Measurements from ENCODE around the gene DNAI4. TPM values are rescaled to one million over a fixed set of nuclear protein-coding genes. Genes with fewer than 3 reads are reported as not detected.
"Not testable (repeated sequence)": the region's sequence is repeated elsewhere in the genome, so short reads cannot be mapped to it uniquely, and the experiment has no call there.

The DNAI4 gene
- total RNA-seq, 2 experiments from 2014 or later: 3.1 to 4.2 TPM

- POLR2A ChIA-PET: no interaction called here
- no peak overlapping the region for H3K27ac Mint-ChIP-seq
- H3K4me1 Mint-ChIP-seq: peaks cover 12% of the 10 kb centered on the region
- no peak overlapping the region for H3K4me3 Mint-ChIP-seq
- no peaks in the 10 kb centered on the region for H3K27me3 Mint-ChIP-seq
- H3K9me3 Mint-ChIP-seq: peaks cover 6% of the 10 kb centered on the region
- ATAC-seq (ENCODE audit: low read depth) (no peak), DNase-seq (no peak)
- peaks cover 19% of the 10 kb centered on the region for H3K36me3 Mint-ChIP-seq
These were observed 5.6 kb downstream of the DNAI4 start for GRCh38 chr1:66919063-66919462.

- H3K36me3 Mint-ChIP-seq: peaks cover 19% of the 10 kb centered on the region
- no peak overlapping the region for H3K4me3 Mint-ChIP-seq
- no peak for DNase-seq
- no peaks in the 10 kb centered on the region for H3K27me3 Mint-ChIP-seq
- no peak overlapping the region for H3K27ac Mint-ChIP-seq
- H3K9me3 Mint-ChIP-seq: peaks cover 6% of the 10 kb centered on the region
- ATAC-seq (ENCODE audit: low read depth): no peak
- H3K4me1 Mint-ChIP-seq: peaks cover 4% of the 10 kb centered on the region
- POLR2A ChIA-PET: no interaction called here
These were observed 7.2 kb downstream of the DNAI4 start for GRCh38 chr1:66917476-66917875.

GRCh38 chr1:66916320-66916719, 8.3 kb downstream of the DNAI4 start:
- Mint-ChIP-seq H3K36me3 (peaks cover 19% of the 10 kb centered on the region), H3K4me3 (no peak overlapping the region), H3K27ac (no peak overlapping the region), H3K27me3 (no peaks in the 10 kb centered on the region), H3K9me3 (peaks cover 6% of the 10 kb centered on the region), H3K4me1 (no peaks in the 10 kb centered on the region)
- no peak for DNase-seq
- POLR2A ChIA-PET: no interaction called here
- ATAC-seq (ENCODE audit: low read depth): no peak

GRCh38 chr1:66915203-66915602, 9.5 kb downstream of the DNAI4 start:
- DNase-seq; ATAC-seq (ENCODE audit: low read depth); H3K27me3 Mint-ChIP-seq; H3K4me3 Mint-ChIP-seq; H3K4me1 Mint-ChIP-seq; H3K27ac Mint-ChIP-seq; H3K9me3 Mint-ChIP-seq: not testable (repeated sequence)
- peaks cover 16% of the 10 kb centered on the region for H3K36me3 Mint-ChIP-seq
- POLR2A ChIA-PET: interaction anchor here (0.9 kb wide), 1 partner anchor 8 kb away, joined by 3 read pairs; no protein-coding TSS in a partner anchor

GRCh38 chr1:66893712-66894111, 30.9 kb downstream of the DNAI4 start:
- H3K27ac Mint-ChIP-seq: no peak overlapping the region
- POLR2A ChIA-PET: no interaction called here
- no peak for DNase-seq
- H3K36me3 Mint-ChIP-seq: no peaks in the 10 kb centered on the region
- no peaks in the 10 kb centered on the region for H3K4me1 Mint-ChIP-seq
- no peaks in the 10 kb centered on the region for H3K9me3 Mint-ChIP-seq
- H3K4me3 Mint-ChIP-seq: no peak overlapping the region
- no peak for ATAC-seq (ENCODE audit: low read depth)
- H3K27me3 Mint-ChIP-seq: peaks cover 5% of the 10 kb centered on the region

- no peaks in the 10 kb centered on the region for H3K36me3 Mint-ChIP-seq
- no peaks in the 10 kb centered on the region for H3K9me3 Mint-ChIP-seq
- POLR2A ChIA-PET: no interaction called here
- H3K4me3 Mint-ChIP-seq: no peak overlapping the region
- H3K4me1 Mint-ChIP-seq: no peaks in the 10 kb centered on the region
- H3K27ac Mint-ChIP-seq: no peak overlapping the region
- DNase-seq (no peak), ATAC-seq (ENCODE audit: low read depth) (no peak)
- peaks cover 5% of the 10 kb centered on the region for H3K27me3 Mint-ChIP-seq
These were observed 34.0 kb downstream of the DNAI4 start for GRCh38 chr1:66890621-66891020.

- H3K27ac Mint-ChIP-seq: no peak overlapping the region
- H3K4me3 Mint-ChIP-seq: no peak overlapping the region
- no peaks in the 10 kb centered on the region for H3K36me3 Mint-ChIP-seq
- no peaks in the 10 kb centered on the region for H3K9me3 Mint-ChIP-seq
- DNase-seq (no peak), ATAC-seq (ENCODE audit: low read depth) (no peak)
- H3K27me3 Mint-ChIP-seq: peaks cover 3% of the 10 kb centered on the region
- H3K4me1 Mint-ChIP-seq: no peaks in the 10 kb centered on the region
- POLR2A ChIA-PET: no interaction called here
These were observed 35.6 kb downstream of the DNAI4 start for GRCh38 chr1:66889030-66889429.

GRCh38 chr1:66876664-66877063, 48.0 kb downstream of the DNAI4 start:
- H3K9me3 Mint-ChIP-seq: peaks cover 7% of the 10 kb centered on the region
- H3K4me1 Mint-ChIP-seq: no peaks in the 10 kb centered on the region
- no peak for DNase-seq
- H3K27me3 Mint-ChIP-seq: peaks cover 3% of the 10 kb centered on the region
- no peaks in the 10 kb centered on the region for H3K36me3 Mint-ChIP-seq
- POLR2A ChIA-PET: no interaction called here
- no peak overlapping the region for H3K27ac Mint-ChIP-seq
- no peak overlapping the region for H3K4me3 Mint-ChIP-seq
- no peak for ATAC-seq (ENCODE audit: low read depth)

GRCh38 chr1:66873111-66873510, 51.5 kb downstream of the DNAI4 start:
- no peaks in the 10 kb centered on the region for H3K9me3 Mint-ChIP-seq
- POLR2A ChIA-PET: no interaction called here
- H3K4me1 Mint-ChIP-seq: no peaks in the 10 kb centered on the region
- ATAC-seq (ENCODE audit: low read depth): no peak
- H3K4me3 Mint-ChIP-seq: no peak overlapping the region
- H3K27me3 Mint-ChIP-seq: peaks cover 3% of the 10 kb centered on the region
- no peaks in the 10 kb centered on the region for H3K36me3 Mint-ChIP-seq
- no peak overlapping the region for H3K27ac Mint-ChIP-seq
- DNase-seq: no peak

GRCh38 chr1:66872024-66872423, 52.6 kb downstream of the DNAI4 start:
- H3K4me3 Mint-ChIP-seq; H3K27ac Mint-ChIP-seq; DNase-seq; H3K36me3 Mint-ChIP-seq; H3K27me3 Mint-ChIP-seq; H3K9me3 Mint-ChIP-seq; POLR2A ChIA-PET; H3K4me1 Mint-ChIP-seq; ATAC-seq (ENCODE audit: low read depth): not testable (repeated sequence)

GRCh38 chr1:66867501-66867900, 57.2 kb downstream of the DNAI4 start:
- Mint-ChIP-seq H3K9me3 (no peaks in the 10 kb centered on the region), H3K4me1 (no peaks in the 10 kb centered on the region), H3K4me3 (no peak overlapping the region), H3K36me3 (no peaks in the 10 kb centered on the region), H3K27me3 (no peaks in the 10 kb centered on the region), H3K27ac (no peak overlapping the region)
- DNase-seq (no peak), ATAC-seq (ENCODE audit: low read depth) (no peak)
- POLR2A ChIA-PET: no interaction called here

GRCh38 chr1:66860529-66860928, 64.1 kb downstream of the DNAI4 start:
- H3K27ac Mint-ChIP-seq: no peak overlapping the region
- no peaks in the 10 kb centered on the region for H3K4me1 Mint-ChIP-seq
- no peak overlapping the region for H3K4me3 Mint-ChIP-seq
- H3K36me3 Mint-ChIP-seq: no peaks in the 10 kb centered on the region
- no peaks in the 10 kb centered on the region for H3K9me3 Mint-ChIP-seq
- POLR2A ChIA-PET: no interaction called here
- H3K27me3 Mint-ChIP-seq: peaks cover 2% of the 10 kb centered on the region
- ATAC-seq (ENCODE audit: low read depth) (no peak), DNase-seq (no peak)

GRCh38 chr1:66853379-66853778, 71.3 kb downstream of the DNAI4 start:
- H3K4me1 Mint-ChIP-seq: no peaks in the 10 kb centered on the region
- no peak overlapping the region for H3K4me3 Mint-ChIP-seq
- H3K9me3 Mint-ChIP-seq: peaks cover 6% of the 10 kb centered on the region
- POLR2A ChIA-PET: no interaction called here
- ATAC-seq (ENCODE audit: low read depth) (no peak), DNase-seq (no peak)
- H3K27me3 Mint-ChIP-seq: no peaks in the 10 kb centered on the region
- H3K36me3 Mint-ChIP-seq: peaks cover 2% of the 10 kb centered on the region
- no peak overlapping the region for H3K27ac Mint-ChIP-seq

GRCh38 chr1:66852870-66853269, 71.8 kb downstream of the DNAI4 start:
- H3K9me3 Mint-ChIP-seq: peaks cover 6% of the 10 kb centered on the region
- ATAC-seq (ENCODE audit: low read depth) (no peak), DNase-seq (no peak)
- peaks cover 2% of the 10 kb centered on the region for H3K36me3 Mint-ChIP-seq
- H3K4me1 Mint-ChIP-seq: no peaks in the 10 kb centered on the region
- H3K4me3 Mint-ChIP-seq: no peak overlapping the region
- POLR2A ChIA-PET: no interaction called here
- no peaks in the 10 kb centered on the region for H3K27me3 Mint-ChIP-seq
- H3K27ac Mint-ChIP-seq: no peak overlapping the region

GRCh38 chr1:66850989-66851388, 73.7 kb downstream of the DNAI4 start:
- Mint-ChIP-seq H3K4me3 (no peak overlapping the region), H3K36me3 (peaks cover 2% of the 10 kb centered on the region), H3K4me1 (no peaks in the 10 kb centered on the region), H3K27me3 (no peaks in the 10 kb centered on the region), H3K27ac (no peak overlapping the region), H3K9me3 (peaks cover 6% of the 10 kb centered on the region)
- DNase-seq (no peak), ATAC-seq (ENCODE audit: low read depth) (no peak)
- POLR2A ChIA-PET: no interaction called here

Data from activated naive CD8-positive, alpha-beta T cell treated with anti-CD3 and anti-CD28 coated beads, Interleukin-2, amount 10 ng/mL, durations not matched to agents 7 days and 5 days (primary cell).